ENCODE results near the gene ADI1. TPM values are rescaled to one million over a fixed set of nuclear protein-coding genes. Genes with fewer than 3 reads are reported as not detected.
"Not testable (repeated sequence)": the region's sequence is repeated elsewhere in the genome, so short reads cannot be mapped to it uniquely, and the experiment has no call there.

Gene ADI1
- total RNA-seq, 1 donor from 2014 or later = 21.6 TPM

DNA sequence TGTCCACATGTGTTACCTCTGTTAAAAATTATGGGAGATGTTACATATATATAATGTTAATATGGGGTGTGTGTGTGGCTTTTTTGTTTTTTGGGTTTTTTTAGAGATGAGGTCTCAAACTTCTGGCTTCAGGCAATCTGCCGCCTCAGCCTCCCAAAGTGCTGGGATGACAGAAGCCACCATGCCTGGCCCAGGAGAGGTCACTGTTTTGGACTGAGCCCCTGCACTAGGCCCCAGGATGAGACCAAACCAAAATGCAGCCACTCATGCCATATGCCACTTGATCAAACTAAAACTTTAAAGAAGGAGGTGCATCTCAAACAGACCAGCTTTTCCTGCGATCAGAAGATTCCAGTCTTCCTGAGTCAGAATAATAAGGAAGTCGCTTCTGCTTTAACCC, 2.5 kb downstream of the ADI1 start:
- Mint-ChIP-seq H3K9me3 (ENCODE audit: unreplicated experiment) (peaks cover 5% of the 10 kb centered on the region), H3K4me3 (ENCODE audit: unreplicated experiment) (no peak overlapping the region), H3K4me1 (ENCODE audit: unreplicated experiment) (peaks cover 30% of the 10 kb centered on the region), H3K36me3 (ENCODE audit: low read depth, unreplicated experiment) (peaks cover 50% of the 10 kb centered on the region), H3K27me3 (ENCODE audit: unreplicated experiment) (peaks cover 3% of the 10 kb centered on the region), H3K27ac (ENCODE audit: unreplicated experiment) (no peak overlapping the region)
- TF ChIP-seq, protein P1, sequence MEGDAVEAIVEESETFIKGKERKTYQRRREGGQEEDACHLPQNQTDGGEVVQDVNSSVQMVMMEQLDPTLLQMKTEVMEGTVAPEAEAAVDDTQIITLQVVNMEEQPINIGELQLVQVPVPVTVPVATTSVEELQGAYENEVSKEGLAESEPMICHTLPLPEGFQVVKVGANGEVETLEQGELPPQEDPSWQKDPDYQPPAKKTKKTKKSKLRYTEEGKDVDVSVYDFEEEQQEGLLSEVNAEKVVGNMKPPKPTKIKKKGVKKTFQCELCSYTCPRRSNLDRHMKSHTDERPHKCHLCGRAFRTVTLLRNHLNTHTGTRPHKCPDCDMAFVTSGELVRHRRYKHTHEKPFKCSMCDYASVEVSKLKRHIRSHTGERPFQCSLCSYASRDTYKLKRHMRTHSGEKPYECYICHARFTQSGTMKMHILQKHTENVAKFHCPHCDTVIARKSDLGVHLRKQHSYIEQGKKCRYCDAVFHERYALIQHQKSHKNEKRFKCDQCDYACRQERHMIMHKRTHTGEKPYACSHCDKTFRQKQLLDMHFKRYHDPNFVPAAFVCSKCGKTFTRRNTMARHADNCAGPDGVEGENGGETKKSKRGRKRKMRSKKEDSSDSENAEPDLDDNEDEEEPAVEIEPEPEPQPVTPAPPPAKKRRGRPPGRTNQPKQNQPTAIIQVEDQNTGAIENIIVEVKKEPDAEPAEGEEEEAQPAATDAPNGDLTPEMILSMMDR (IDR thresholded peaks at IDR 0.05; ENCODE audit: unreplicated experiment) = no peak
- no peak for DNase-seq (ENCODE audit: low spot score)

- H3K9me3 Mint-ChIP-seq (ENCODE audit: unreplicated experiment); H3K27ac Mint-ChIP-seq (ENCODE audit: unreplicated experiment); H3K27me3 Mint-ChIP-seq (ENCODE audit: unreplicated experiment); DNase-seq (ENCODE audit: low spot score): not testable (repeated sequence)
- Mint-ChIP-seq H3K4me3 (ENCODE audit: unreplicated experiment) (peak overlapping the region; percentile 29), H3K36me3 (ENCODE audit: low read depth, unreplicated experiment) (peaks cover 57% of the 10 kb centered on the region), H3K4me1 (ENCODE audit: unreplicated experiment) (peaks cover 23% of the 10 kb centered on the region)
Observed at GRCh38 chr2:3515438-3515837, 3.9 kb downstream of the ADI1 start.

GRCh38 chr2:3513026-3513810, 6.1 kb downstream of the ADI1 start:
- TF ChIP-seq, protein P1 (IDR thresholded peaks at IDR 0.05; ENCODE audit: unreplicated experiment) = no peak
- Mint-ChIP-seq H3K4me3 (ENCODE audit: unreplicated experiment) (peak overlapping the region; percentile 9), H3K36me3 (ENCODE audit: low read depth, unreplicated experiment) (peaks cover 59% of the 10 kb centered on the region), H3K27ac (ENCODE audit: unreplicated experiment) (no peak overlapping the region), H3K4me1 (ENCODE audit: unreplicated experiment) (peaks cover 15% of the 10 kb centered on the region), H3K9me3 (ENCODE audit: unreplicated experiment) (peaks cover 5% of the 10 kb centered on the region), H3K27me3 (ENCODE audit: unreplicated experiment) (no peaks in the 10 kb centered on the region)
- no peak for DNase-seq (ENCODE audit: low spot score)

- peak overlapping the region; percentile 44 for H3K4me3 Mint-ChIP-seq (ENCODE audit: unreplicated experiment)
- H3K27me3 Mint-ChIP-seq (ENCODE audit: unreplicated experiment) = no peaks in the 10 kb centered on the region
- no peak overlapping the region for H3K27ac Mint-ChIP-seq (ENCODE audit: unreplicated experiment)
- TF ChIP-seq, protein P1 (IDR thresholded peaks at IDR 0.05; ENCODE audit: unreplicated experiment) = no peak
- peaks cover 64% of the 10 kb centered on the region for H3K36me3 Mint-ChIP-seq (ENCODE audit: low read depth, unreplicated experiment)
- H3K4me1 Mint-ChIP-seq (ENCODE audit: unreplicated experiment) = peaks cover 7% of the 10 kb centered on the region
- peaks cover 5% of the 10 kb centered on the region for H3K9me3 Mint-ChIP-seq (ENCODE audit: unreplicated experiment)
- DNase-seq (ENCODE audit: low spot score) = no peak
Observed at GRCh38 chr2:3512086-3512485, 7.2 kb downstream of the ADI1 start.

GRCh38 chr2:3505771-3506170, 13.6 kb downstream of the ADI1 start:
- TF ChIP-seq, protein P1 (IDR thresholded peaks at IDR 0.05; ENCODE audit: unreplicated experiment) = no peak
- H3K9me3 Mint-ChIP-seq (ENCODE audit: unreplicated experiment) = no peaks in the 10 kb centered on the region
- no peaks in the 10 kb centered on the region for H3K4me1 Mint-ChIP-seq (ENCODE audit: unreplicated experiment)
- H3K27me3 Mint-ChIP-seq (ENCODE audit: unreplicated experiment) = peaks cover 1% of the 10 kb centered on the region
- DNase-seq (ENCODE audit: low spot score) = no peak
- H3K36me3 Mint-ChIP-seq (ENCODE audit: low read depth, unreplicated experiment) = peaks cover 44% of the 10 kb centered on the region
- H3K27ac Mint-ChIP-seq (ENCODE audit: unreplicated experiment) = no peak overlapping the region
- H3K4me3 Mint-ChIP-seq (ENCODE audit: unreplicated experiment) = no peak overlapping the region

Measured in endothelial cell (in vitro differentiated cells).